KOPT-K1 (cell line): ENCODE measurements around the gene NFIB.

Experiments used
- H3K27ac ChIP-seq: fragments of 200-600 bp; sonication (generic); 2 replicates; pipeline ENCODE4 v1.5.1; 2016; ENCODE audit warnings: antibody characterized with exemption, mild to moderate bottlenecking, low read depth, low read length; ENCODE audit not compliant: poor library complexity, severe bottlenecking
- H3K36me3 ChIP-seq: fragments of 200-600 bp; sonication (generic); 2 replicates; pipeline ENCODE4 v1.5.1; 2017; ENCODE audit warnings: antibody characterized with exemption, mild to moderate bottlenecking, low read length, moderate library complexity; ENCODE audit not compliant: insufficient read depth
- H3K9me3 ChIP-seq: fragments of 200-600 bp; sonication (generic); 2 replicates; pipeline ENCODE4 v1.5.1; 2017; ENCODE audit warnings: antibody characterized with exemption, low read length, mild to moderate bottlenecking; ENCODE audit not compliant: insufficient read depth, poor library complexity, severe bottlenecking

The NFIB gene

GRCh38 chr9:14269916-14270315, 44.0 kb downstream of the NFIB start:
- H3K27ac ChIP-seq, result no peak overlapping the region
- H3K9me3 ChIP-seq, result no peaks in the 10 kb centered on the region
- H3K36me3 ChIP-seq, result no peaks in the 10 kb centered on the region

- Histone ChIP-seq H3K36me3 (no peaks in the 10 kb centered on the region), H3K9me3 (no peaks in the 10 kb centered on the region), H3K27ac (no peak overlapping the region)
These were observed 50.0 kb downstream of the NFIB start for GRCh38 chr9:14263707-14264483.

GRCh38 chr9:14262827-14263226, 51.1 kb downstream of the NFIB start:
- H3K27ac ChIP-seq, result no peak overlapping the region
- H3K36me3 ChIP-seq, result no peaks in the 10 kb centered on the region
- H3K9me3 ChIP-seq, result no peaks in the 10 kb centered on the region

- no peak overlapping the region for H3K27ac ChIP-seq
- no peaks in the 10 kb centered on the region for H3K36me3 ChIP-seq
These were observed 52.3 kb downstream of the NFIB start for GRCh38 chr9:14261616-14262015.

GRCh38 chr9:14260101-14260500, 53.8 kb downstream of the NFIB start:
- Histone ChIP-seq H3K27ac (no peak overlapping the region), H3K9me3 (no peaks in the 10 kb centered on the region), H3K36me3 (no peaks in the 10 kb centered on the region)

More at GRCh38 chr9:14261616-14262015, 52.3 kb downstream of the NFIB start:
- no peaks in the 10 kb centered on the region for H3K9me3 ChIP-seq

- Histone ChIP-seq H3K9me3 (no peaks in the 10 kb centered on the region), H3K36me3 (no peaks in the 10 kb centered on the region), H3K27ac (no peak overlapping the region)
These were observed 55.2 kb downstream of the NFIB start for GRCh38 chr9:14258660-14259239.

- H3K9me3 ChIP-seq, result no peaks in the 10 kb centered on the region
- H3K27ac ChIP-seq, result no peak overlapping the region
- H3K36me3 ChIP-seq, result no peaks in the 10 kb centered on the region
These were observed 55.8 kb downstream of the NFIB start for GRCh38 chr9:14258156-14258555.

- no peak overlapping the region for H3K27ac ChIP-seq
- H3K36me3 ChIP-seq, result no peaks in the 10 kb centered on the region
- H3K9me3 ChIP-seq, result no peaks in the 10 kb centered on the region
These were observed 57.4 kb downstream of the NFIB start for GRCh38 chr9:14256588-14256987.

- H3K36me3 ChIP-seq, result no peaks in the 10 kb centered on the region
- H3K9me3 ChIP-seq, result no peaks in the 10 kb centered on the region
- no peak overlapping the region for H3K27ac ChIP-seq
These were observed 62.5 kb downstream of the NFIB start for GRCh38 chr9:14251154-14252071.

GRCh38 chr9:14250794-14251153, 63.2 kb downstream of the NFIB start:
- H3K27ac ChIP-seq, result no peak overlapping the region
- H3K36me3 ChIP-seq, result no peaks in the 10 kb centered on the region
- H3K9me3 ChIP-seq, result no peaks in the 10 kb centered on the region

- no peaks in the 10 kb centered on the region for H3K36me3 ChIP-seq
- H3K27ac ChIP-seq, result no peak overlapping the region
- no peaks in the 10 kb centered on the region for H3K9me3 ChIP-seq
These were observed 64.4 kb downstream of the NFIB start for GRCh38 chr9:14249527-14249926.

- Histone ChIP-seq H3K27ac (no peak overlapping the region), H3K9me3 (no peaks in the 10 kb centered on the region), H3K36me3 (no peaks in the 10 kb centered on the region)
These were observed 65.8 kb downstream of the NFIB start for GRCh38 chr9:14248149-14248548.

- H3K27ac ChIP-seq, result no peak overlapping the region
- no peaks in the 10 kb centered on the region for H3K9me3 ChIP-seq
- no peaks in the 10 kb centered on the region for H3K36me3 ChIP-seq
These were observed 66.4 kb downstream of the NFIB start for GRCh38 chr9:14247577-14247976.

GRCh38 chr9:14246951-14247350, 67.0 kb downstream of the NFIB start:
- Histone ChIP-seq H3K27ac (no peak overlapping the region), H3K36me3 (no peaks in the 10 kb centered on the region), H3K9me3 (no peaks in the 10 kb centered on the region)

- H3K36me3 ChIP-seq, result no peaks in the 10 kb centered on the region
- no peaks in the 10 kb centered on the region for H3K9me3 ChIP-seq
- no peak overlapping the region for H3K27ac ChIP-seq
These were observed 67.9 kb downstream of the NFIB start for GRCh38 chr9:14245901-14246525.
